GM21515 (cell line): ENCODE results near the gene DBN1.
"Not testable (repeated sequence)": the region's sequence is repeated elsewhere in the genome, so short reads cannot be mapped to it uniquely, and the experiment has no call there.

Source experiments
- ATAC-seq: cut with Tn5 transposase; IDR thresholded peaks from one replicate; pipeline ENCODE4 v1.9.1; 2021; ENCODE audit not compliant: unreplicated experiment

The DBN1 gene

DNA sequence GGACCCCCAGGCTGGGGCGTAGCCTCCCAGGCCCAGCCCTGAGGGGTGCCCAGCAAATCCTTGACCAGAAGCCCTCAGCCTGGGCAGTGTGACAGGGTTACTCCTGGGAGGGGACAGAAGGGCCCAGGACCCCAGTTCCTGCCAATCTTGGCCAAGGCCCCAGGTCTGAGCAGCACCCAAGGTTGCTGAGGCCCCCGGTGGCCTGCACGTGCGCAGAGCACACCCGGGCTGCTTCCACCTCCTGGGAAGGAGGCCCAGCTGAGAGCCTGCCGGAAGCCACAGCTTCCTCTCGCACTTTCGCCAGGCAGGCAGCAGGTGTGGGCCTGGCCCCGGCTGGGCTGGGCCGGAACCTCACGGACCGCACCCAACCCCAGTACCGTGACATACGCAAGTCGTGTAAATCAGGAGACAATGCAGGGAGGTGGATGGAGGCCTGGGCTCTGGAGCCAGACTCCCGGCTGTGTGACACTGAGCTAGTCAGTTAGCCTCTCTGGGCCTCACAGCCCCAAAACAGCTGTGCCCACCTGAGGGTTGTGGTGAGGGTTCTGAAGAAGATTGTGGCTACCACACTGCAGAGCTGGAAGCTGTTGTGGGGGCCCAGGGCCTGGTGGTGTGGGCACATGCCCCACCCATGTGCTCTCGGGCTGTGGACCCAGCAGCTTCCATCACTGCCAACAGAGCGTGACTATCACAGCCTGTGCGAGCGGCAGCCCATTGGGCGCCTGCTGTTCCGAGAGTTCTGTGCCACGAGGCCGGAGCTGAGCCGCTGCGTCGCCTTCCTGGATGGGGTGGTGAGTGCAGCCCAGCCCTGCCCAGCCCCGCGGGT is 41.9 kb downstream of the DBN1 start:
- ATAC-seq = peak; percentile 50

DNA sequence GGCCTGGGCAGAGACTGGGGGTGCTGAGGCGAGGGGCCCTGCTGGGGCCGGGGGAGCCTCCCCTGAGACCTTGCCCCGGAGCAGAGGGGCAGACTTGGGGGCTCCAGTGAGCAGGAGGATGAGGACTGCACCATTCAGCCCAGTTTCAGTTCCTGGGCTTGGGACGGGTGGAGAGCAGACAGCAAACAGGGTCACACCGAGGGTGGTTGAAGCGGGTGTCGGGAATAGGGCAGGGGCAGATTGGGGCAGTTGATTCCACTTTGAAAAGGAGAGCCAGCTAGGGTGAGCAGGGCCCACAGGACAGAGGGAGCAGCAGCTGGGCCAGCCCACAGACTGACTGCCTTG is 42.5 kb downstream of the DBN1 start:
- ATAC-seq = no peak

DNA sequence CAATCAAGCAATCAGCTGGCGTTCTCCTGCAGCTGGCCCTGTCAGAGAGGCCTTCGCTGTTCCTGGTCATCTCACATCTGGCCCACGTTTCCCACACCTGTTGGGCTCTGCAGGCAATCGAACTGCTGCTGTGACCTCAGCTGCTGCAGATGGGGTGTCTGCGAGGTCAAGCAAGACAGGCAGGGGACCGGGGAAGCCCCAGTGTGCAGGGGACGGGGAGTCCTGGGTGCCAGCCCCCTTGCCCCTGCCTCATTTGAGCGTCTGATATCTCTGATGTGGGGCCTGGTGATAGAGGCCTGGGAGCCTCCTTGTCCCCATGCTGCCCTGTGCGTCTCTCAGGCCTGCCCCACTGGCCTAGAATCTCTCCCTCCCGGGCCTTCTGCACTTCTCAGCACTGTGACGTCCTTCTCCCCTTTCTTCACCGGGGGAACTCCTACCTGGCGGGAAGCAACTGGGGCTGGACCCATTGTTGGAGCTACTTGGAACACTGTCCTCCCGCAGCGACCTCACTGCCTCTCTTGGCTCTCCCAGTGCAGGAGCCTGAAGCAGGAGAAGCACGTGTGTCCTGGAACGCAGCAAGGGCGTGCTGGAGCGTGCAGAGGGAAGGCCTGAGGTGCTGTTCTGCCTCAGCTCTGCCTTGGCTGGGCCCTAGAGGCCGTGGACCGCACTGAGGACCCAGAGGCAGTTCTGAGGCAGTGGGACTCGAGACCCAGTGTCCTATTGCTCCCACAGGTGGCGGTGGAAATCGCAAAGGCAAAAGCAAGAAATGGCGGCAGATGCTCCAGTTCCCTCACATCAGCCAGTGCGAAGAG is 43.1 kb downstream of the DBN1 start:
- no peak for ATAC-seq

DNA sequence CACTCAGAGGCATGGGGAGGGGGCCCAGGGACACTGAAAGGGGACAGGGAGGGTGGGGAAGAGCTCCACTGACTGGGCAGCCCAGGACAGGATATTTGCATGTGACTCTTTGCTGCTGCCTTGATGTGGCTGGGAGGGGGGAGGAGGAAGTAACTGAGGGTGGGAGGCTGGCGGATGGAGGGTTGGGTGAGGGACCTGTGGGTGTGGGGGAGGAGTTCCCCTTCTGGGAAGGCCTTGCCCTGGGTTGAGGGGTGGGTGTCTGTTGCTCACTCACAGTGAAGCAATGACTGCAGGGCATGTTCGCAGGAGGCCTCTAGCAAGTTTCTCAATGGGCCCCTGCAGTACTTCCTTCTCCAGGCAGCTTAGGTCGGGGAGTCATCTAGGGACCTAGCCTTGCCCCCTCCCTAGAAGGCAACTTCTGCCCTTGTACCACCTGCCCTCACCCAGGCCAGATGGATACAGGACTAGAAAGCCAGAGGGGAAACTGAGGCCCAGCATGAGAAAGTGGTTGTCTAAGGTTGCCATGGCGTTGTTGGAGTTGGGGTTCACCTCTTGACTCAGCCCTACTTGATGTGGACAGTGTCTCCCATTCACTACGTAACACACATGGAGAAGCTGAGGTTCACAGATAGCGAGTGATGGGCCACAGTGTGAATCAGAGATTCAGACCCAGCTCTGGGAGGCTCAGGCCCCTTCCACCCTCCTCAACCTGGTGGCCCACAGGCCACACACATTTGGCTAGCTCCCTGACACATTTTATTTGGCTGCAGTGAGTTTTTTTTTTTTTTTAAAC is 44.0 kb downstream of the DBN1 start:
- ATAC-seq = no peak

DNA sequence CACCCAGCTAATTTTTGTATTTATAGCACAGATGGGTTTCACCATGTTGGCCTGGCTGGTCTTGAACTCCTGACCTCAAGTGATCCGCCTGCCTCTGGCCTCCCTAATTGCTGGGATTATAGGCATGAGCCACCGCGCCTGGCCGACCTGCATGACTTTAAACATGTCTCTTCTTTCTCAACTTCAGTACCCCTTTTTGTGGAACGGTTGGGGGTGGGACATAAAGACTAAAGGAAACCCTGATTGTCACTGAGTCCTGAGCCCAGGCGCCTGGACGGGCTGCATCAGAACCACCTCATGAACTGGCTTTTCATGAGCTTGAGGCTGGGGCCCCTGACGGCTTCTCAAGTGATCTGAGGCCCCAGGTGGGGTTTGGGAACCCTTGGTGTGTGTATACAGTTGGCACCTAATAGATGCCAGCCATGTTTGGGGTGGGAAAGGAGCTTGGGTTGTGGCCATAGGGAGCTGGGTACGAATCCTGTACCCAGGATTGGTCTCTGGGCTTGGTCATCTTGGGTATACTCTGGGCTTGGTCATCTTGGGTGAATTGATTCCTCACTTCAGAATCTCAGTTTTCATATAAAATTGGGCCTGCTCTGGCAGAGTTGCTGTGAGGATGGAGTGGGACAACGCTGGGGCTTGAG is 44.7 kb downstream of the DBN1 start:
- ATAC-seq = no peak

DNA sequence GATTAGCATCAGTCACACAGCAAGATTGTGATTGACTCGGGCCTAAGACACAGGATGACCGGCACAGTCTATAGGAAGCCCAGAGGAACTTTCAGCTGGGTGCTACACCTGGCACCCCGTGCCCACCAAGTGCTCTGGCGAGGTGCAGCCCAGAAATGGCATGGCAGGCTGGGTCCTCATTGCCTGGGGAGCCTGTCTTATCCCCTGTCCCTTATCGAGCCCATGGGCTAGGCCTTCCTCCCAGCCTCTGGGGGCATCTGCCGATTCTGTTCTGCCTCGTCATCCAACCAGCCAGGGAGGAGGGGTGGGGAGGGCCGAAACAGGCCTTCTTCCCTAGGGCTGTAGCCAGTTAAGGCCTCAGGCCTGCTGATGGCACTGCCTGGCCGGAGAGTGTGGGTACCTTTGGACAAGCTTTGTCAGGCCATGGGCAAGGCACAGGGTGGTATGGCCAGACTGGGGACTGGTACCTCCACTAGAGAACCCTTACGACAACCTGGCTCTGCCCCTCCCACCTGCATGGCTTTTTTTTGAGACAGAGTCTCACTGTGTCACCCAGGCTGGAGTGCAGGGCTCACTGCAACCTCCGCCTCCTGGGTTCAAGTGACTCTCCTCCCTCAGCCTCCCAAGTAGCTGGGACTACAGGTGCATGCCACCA is 45.4 kb downstream of the DBN1 start:
- no peak for ATAC-seq

DNA sequence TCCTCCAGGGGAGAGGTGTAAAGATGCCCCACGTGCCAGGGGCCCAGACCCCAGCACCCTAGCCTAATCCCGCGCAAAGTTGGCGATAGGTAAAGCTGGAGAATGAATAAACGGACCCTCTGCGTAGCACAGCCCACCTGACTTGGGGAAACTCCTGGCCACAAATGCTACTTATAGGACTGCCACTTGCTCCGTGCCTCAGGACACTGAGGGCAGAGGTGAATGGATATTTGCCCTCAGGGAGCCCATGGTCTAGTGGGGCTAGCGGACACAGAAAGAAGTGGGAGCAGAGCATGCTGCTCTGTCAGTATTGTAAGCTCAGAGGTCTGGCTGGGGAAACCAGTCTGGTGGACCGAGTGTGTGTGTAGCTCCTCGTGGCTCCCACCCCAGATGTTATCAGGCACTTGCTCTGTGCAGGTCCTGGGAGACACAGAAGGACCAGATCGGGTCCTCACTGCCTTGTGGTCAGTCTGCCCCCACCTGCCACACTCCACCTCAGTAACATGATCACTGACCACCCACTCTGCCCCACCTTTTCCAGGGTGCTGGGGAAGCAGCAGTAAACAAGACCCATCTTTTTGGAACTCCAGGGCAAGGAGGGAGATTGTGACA is 46.1 kb downstream of the DBN1 start:
- no peak for ATAC-seq

DNA sequence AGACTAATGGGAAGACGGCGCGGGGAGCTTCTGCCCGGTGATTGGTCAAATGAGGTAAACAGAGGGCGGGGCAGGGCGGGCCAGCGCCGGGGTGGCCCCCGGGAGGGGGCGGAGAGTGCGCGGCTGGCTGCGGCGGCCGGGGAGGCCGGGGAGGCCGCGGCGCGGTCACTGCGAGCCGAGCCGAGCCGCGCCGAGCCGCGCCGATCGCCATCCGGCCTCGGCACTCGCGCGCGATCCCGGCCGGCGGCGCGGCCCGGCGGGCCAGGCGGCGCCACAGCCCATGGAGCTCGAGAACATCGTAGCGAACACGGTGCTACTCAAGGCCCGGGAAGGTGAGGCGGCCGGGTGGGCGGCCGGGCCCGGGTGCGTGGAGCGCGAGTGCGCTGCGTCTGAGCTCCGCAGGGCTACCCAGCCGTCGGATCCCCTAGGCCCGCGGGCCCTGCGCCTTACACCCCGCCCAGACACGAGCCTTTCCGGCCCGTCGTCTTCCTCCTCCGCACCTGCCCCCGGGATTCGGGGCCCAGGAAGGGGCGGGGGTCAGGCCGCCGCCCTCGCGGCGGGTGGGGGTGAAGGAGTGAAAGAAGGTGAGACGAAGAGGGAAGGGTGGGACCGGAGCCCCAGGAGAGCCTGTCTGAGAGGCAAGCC is 46.7 kb downstream of the DBN1 start, which contains the start of gene GRK6:
GRK6 (plus strand) TSS at position 111 of the 645 bp plus-strand sequence; CDS start at position 281, 170 bp downstream.
- peak; percentile 14 for ATAC-seq

DNA sequence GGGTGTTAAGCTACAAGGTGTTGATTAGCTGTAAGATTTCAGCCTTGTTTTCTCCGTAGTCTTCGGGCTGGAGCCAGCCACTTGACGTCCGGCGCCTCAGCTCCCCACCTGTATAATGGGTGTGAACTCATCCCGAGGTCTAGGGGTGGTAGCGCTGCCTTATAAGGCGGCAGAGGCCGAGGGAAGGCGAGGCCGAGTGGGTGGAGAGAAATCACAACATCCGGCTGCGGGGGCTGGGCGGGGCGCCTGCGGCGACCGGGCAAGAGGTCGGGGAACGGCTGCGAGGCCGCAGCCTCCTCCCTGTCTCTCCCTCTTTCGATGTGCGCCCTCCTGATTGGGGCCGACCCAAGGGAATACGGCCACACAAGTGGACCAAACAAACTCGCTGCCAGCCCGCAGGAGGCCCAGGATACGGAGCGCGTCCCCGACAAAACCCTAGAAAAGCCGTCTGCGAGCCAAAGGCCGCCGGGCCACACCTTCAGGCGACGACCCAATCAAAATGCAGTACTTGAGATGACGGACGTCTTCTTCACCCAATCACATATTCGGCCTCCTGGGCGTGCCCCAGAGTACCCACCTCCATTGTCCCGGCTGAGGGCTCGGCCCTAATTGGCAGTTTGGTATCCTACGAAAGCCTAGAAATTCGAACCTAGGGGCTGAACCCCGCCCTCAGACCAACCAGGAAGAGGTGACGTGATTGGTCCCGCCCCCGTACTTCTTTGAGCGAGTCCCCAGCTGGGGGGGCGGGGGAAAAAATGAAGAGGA is 47.5 kb downstream of the DBN1 start:
- peak; percentile 71 for ATAC-seq

DNA sequence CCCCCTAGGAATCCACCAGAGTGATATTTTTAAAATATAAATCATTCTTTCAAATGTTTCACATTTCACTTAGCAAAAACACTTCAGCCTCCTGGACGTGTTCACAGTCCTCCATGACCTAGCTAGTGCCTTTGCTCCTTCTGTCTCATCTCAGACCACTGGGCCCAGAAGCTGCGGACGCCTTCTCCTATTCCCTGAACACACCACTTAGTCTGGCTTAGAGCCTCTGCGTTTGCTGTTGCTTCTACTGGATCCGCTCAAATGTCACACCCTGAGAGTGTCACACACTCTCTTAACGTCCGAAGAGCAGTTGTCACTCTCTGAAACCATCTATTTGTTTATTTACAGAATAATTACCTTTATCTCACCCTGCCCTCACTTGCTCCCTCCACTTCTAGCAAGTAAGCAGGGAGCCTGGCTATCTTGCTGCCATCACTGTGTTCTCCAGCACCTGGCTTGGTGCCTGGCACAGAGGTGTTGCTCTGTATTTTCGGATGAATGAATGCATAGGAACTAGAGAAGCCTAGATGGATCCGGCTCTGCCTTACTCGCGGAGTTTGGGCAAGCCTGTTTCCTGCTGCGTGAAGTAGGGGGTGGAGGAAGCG is 48.1 kb downstream of the DBN1 start:
- ATAC-seq = no peak

DNA sequence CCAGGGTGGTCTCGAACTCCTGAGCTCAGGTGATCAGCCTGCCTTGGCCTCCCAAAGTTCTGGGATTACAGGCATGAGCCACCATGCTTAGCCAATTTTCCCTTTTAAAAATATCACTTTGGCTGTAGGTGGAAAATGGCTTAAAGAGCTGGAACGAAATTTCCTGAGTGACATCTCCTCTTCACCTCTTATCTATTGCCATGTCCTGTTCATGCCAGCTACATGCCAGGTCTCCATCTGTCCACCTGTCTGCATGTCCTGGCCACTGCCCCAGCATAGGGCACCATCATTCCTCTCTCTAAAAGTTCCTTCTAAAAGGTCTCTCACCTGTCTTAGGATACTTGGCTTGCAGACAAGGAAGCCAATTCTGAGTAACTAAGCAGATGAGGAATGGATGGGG is 49.8 kb downstream of the DBN1 start:
- ATAC-seq = no peak

DNA sequence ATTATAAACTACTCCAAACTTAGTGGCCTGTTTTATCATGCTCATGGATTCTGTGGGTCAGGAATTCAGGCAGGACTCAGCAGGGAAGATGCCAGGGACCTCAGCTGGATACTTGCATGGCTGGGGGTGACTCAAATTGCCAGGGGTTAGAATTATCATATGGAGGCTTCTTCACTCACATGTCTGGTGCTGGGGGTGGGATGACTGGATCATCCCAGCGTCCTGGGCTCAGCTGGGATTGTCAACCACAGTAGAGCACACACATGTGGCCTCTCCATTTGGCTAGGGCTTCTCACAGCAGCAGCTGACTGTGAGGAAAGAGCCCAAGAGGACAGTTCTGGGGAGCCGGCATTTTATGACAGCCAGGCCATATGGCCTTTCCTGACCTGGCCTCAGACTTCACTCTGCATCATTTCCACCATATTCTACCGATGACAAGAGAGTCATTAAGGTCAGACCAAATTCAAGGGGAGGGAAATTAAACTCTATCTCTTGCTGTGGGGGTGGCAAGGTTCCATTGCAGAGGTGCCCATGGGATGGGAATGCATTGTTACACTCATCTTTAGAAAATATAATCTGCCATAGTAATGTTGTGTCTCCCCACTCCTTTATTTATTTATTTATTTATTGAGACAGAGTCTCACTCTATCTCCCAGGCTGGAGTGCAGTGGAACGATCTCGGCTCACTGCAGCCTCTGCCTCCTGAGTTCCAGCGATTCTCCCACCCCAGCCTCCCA is 52.2 kb downstream of the DBN1 start:
- ATAC-seq = no peak

DNA sequence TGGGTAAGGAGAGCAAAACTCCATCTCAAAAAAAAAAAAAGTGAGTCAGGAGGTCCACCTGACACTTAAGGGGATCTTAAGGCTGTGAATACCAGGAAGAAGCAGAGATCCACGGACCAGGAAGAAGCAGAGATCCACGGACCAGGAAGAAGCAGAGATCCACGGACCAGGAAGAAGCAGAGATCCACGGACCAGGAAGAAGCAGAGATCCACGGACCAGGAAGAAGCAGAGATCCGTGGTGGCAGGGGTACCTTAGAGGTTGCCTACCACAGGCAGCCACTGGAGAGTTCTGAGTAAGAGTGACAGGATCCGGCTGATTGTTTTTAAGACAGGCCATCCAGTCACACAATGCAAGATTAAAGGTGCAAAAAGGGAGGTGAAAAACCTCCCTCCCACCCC is 53.0 kb downstream of the DBN1 start:
- not testable (repeated sequence) for ATAC-seq

DNA sequence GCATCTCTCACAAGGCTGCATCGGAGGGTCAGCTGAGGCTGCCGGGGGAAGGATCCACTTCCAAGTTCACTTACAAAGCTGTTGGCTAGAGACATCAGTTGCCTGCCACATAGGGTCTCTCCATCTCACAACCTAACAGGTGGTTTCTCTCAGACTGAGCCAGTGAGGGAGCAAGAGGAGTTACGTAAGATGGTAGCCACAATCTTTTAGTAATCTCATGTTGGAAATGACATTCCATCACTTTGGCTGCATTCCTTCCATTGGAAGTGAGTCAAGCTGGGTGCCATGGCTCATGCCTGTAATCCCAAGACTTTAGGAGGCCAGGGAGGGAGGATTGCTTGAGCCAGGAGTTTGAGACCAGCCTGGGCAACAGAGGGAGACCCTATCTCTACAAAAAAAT is 54.4 kb downstream of the DBN1 start:
- ATAC-seq = no peak

DNA sequence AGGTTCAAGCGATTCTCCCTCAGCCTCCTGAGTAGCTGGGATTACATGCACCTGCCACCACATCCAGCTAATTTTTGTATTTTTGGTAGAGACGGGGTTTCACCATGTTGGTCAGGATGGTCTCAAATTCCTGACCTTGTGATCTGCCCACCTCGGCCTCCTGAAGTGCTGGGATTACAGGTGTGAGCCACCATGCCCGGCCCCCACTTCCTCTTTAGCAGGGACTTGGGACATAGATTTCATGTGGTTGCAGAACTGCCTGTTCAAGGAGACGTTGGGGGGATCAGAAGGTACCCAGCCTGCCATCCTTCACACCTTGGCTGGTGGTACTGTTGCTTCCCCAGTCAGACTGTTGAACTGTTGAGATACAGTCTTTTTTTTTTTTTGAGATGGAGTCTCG is 56.4 kb downstream of the DBN1 start:
- ATAC-seq = not testable (repeated sequence)

DNA sequence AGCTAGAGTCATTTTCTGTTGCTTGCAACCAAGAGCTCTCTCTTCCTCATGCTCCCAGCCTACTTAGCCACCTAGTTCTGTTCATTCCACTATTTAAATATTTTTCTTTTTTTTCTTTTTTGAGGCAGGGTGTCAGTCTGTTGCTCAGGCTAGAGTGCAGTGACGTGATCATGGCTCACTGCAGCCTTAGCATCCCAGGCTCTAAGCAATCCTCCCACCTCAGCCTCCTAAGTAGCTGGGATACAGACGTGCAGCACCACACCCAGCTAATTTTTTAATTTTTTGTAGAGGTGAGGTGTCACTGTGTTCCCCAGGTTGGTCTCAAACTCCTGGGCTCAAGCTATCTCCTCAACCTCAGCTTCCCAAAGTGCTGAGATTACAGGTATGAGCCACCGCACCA is 59.0 kb downstream of the DBN1 start:
- no peak for ATAC-seq

DNA sequence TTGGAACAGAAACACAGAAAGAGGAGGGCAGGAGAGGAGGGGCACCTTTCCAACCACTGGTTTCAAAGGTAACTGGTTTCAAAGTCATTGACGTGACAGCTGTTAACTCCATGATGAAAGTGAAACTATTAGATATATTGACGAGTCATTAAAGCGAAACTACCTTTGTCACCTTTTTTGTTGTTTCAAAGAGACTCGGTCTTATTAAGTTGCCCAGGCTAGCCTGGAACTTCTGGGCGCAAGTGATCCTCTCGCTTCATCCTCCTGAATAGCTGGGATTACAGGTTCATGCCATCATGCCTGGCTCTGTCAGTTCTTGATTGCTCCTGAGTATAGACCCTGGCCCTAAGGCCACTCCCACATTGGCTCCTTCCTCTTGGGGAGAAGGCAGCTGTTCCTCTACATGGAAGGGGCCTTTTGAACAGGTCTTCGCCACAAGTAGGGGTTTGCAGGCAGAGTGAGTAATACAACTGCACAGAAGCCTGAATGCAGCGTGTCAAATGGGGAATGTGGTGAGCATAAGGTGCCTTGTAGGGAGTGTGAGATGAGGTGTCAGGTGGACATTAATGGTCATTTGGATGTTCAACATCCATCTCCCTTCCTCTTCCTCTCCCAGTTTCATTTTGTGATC is 60.7 kb downstream of the DBN1 start:
- peak; percentile 57 for ATAC-seq
